NCI-H2107 (cell line): ENCODE measurements around the gene WDR75.
"Not testable (repeated sequence)": the region's sequence is repeated elsewhere in the genome, so short reads cannot be mapped to it uniquely, and the experiment has no call there.

Experiments
- DNase-seq: peaks from one replicate; lab custom pipeline; 2025; lab: John Stamatoyannopoulos, UW

The WDR75 gene

DNA sequence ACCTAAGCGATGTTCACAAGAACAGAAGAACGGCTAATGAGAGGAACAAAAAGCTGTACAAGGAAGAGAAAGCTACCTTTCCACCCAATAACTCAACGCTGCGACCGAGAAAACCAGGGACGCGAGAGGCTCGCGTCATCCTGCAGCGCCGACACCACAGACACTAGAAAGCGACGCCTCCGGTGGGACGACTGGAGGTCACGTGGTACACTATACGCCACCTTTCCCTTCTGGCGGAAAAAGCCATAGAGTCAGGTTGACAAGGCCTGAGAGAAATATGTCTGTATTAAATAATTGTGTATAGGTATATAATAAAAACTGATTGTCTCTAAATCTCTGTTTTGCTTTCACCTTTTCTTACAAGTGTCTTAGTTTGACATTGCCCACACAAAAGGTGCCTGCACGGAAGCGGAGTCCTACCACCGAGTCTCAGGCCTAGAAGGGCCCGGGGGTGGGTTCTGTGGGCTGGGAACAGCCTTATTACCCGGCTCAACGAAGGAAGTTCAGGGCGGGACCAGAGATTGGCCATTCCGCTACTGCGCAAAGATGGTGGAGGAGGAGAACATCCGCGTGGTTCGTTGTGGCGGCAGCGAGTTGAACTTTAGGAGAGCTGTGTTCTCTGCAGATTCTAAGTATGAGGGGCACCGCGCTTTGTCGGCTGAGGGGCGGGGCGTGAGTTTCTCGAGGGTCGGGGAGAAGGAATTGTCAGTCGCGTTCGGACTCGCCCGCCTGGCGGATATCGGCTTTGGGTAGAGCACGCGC lies at the start of gene WDR75:
Gene WDR75 (plus strand): TSS at position 528 of the 762 bp plus-strand sequence. CDS start 19 bp downstream, at position 547.
- peak; percentile 76 for DNase-seq

DNA sequence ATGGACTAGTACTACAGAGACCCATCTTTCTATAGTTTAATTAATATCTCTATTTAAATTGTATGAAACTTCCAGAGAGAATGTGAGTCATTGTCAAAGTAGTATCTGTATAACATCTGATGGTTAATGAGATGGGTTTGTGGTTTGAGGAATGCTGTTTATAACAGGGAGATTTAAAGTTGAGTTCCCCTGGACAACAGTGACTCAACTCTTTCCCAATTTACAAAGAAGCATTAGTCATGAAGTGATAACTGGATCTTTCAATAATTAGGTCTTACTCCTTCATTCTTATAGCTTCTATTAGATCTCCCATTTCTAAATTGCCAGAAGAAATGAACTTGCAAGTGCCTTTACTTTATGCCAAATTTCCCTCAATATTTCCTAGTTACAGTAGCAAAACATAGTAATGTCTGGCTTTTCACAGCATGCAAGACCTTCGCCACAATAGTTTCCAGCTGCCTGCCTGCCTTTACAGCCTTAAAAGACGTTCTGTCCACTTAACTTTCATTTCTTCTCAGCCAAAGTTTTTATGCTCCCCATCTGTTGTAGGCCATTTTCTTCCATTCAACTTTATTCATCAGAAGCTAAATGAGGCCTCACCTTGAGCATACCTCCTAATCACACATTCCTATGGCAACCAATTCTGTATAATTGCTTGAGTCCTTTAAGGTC lies 47.7 kb upstream of the WDR75 start:
- no peak for DNase-seq

DNA sequence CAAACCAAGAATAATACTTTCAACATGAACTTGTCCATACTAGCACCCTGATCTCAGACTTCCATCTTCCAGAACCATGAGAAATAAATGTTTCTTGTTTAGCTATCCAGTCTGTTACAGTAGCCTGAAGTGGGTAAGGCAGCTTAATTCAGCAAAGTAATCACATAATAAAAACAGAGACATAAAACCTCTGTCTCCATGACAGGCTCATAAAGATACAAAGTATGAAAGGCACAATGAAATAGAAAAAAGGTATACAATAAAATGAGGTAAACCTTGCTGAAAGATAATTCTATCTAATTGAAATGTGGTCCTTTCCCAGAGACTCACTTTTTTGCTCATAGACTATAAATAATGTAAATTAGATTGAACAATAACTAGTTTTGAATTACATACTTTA lies 46.7 kb upstream of the WDR75 start:
- DNase-seq, result no peak

DNA sequence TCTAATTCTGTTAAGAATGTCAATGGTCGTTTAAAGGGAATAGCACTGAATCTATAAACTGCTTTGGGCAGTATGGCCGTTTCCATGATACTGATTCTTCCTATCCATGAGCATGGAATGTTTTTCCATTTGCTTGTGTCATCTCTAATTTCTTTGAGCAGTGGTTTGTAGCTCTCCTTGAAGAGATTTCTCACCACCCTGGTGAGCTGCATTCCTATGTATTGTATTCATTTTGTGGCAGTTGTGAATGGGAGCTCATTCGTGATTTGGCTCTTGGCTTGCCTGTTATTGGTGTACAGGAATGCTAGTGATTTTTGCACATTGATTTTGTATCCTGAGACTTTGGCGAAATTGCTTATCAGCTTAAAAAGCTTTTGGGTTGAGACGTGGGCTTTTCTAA lies 38.3 kb upstream of the WDR75 start:
- no peak for DNase-seq

DNA sequence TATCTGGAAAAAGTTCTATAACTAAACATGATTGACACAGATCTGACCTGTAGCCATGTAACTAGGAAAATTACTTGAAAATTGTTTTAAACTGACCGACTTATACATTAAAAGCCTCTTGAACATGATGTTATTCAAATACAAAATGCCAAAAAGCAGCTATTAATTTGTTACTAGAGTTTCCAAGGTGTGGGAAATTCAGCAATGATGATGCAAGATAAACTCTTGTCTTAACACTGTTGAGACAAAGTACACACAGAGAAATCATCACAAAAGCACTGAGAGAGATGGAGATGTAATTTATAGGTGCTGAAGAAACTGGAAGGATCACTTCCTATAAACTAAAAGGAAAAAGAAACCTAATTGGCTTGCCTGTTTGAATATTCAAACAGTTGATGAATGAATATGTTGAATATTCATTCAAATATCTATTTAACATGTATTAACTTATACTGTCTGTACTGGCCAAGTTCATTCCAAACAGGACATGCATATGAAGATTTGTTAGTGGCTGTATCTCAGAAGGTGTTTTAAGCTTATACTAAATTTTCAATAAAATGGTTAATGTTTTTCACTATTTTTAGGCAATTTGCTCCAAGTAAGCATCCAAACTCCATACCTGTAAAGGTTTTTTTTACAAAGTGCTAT lies 34.6 kb upstream of the WDR75 start:
- DNase-seq, result no peak

- DNase-seq, result no peak
Observed at GRCh38 chr2:189407281-189408209, 33.7 kb upstream of the WDR75 start.

DNA sequence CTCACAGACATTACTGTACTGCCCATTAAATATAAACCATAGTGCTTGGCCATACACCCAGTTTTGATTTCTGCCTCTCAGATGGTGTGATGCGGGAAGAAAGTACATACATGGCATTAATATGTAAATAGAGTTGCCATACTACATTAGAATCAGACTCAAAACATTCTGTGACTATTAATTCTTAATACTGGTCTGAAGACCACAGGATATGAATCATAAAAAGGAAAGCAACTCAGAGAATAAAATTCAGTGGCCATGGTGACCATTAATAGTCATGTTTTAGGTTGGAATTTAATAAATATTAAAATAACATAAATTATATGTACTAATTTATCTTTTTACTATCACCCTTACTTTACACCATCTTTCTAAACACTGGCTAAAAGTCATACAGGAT lies 33.0 kb upstream of the WDR75 start:
- no peak for DNase-seq

DNA sequence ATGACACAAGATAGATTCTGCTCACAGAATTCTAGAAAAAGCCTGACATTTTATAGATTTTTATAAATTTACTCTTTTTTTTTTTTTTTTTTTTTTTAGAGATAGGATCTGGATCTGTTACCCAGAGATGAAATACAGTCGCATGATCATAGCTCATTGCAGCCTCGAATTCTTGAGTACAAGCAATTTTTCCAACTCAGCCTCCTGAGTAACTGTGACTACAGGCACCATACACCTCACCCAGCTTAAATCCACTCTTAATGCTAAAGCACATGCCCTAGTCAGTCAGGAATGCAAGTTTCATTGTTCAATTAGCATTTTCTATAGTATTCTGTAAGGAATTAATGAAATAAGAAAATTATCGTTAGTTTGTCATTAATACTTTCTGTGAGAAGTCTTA lies 32.1 kb upstream of the WDR75 start:
- no peak for DNase-seq

DNA sequence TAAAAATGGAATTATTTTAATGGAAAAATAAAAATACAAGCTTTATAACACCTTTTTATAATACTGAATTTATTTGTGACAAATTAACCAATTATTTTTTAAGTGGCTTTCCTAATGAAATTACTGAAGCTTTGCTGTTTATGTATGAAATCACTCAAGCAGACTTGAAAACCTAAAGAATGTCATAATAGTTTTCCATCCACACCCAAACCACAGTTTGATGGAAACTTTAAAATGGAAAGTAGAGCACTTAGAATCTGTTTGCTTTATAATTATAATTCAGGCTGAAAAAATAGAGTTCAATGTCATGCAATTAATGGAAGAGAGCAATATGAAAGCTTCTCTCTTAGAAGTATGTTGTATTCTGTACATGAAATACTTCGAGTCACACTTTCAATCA lies 31.6 kb upstream of the WDR75 start:
- DNase-seq, result no peak

GRCh38 chr2:189411860-189412259 lies 29.4 kb upstream of the WDR75 start:
- DNase-seq, result no peak

GRCh38 chr2:189412330-189412953 lies 28.8 kb upstream of the WDR75 start:
- peak; percentile 9 for DNase-seq

- DNase-seq, result no peak
Observed at GRCh38 chr2:189413249-189413648, 28.0 kb upstream of the WDR75 start.

DNA sequence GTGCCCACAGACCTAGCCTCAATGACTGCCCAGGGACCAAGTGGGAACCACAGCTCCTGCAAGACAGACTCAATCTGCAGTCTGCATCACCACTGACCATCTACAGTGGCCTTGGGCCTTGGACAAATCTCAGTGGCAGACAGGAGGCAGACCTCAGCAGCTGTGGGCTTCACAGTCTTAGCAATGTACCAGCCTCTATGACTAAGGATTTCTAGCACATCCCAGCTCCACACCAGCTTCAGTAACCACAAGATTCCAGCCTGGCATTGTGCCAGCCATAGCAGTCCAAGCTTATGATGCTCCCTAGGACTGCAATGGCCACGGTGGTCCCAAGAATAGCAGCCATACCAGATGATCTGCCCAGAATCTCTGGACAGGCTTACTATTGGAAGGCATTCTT lies 19.6 kb upstream of the WDR75 start:
- DNase-seq, result no peak

GRCh38 chr2:189424961-189425360 lies 16.3 kb upstream of the WDR75 start:
- no peak for DNase-seq

DNA sequence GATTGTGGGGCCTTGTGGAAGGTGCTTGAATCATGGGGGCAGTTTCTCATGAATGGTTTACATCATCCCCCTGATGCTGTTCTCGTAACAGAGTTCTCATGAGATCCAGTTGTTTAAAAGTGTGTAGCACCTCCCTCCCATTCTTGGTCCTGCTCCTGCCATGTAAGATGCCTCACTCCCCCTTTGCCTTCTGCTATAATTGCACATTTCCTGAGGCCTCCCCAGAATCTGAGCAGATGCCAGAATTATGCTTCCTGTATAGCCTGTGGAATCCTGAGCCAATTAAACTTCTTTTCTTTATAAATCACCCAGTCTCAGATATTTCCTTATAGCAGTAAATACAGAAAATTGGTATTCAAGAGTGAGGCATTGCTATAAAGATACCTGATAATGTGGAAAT lies 15.6 kb upstream of the WDR75 start:
- no peak for DNase-seq

GRCh38 chr2:189426886-189427285 lies 14.4 kb upstream of the WDR75 start:
- no peak for DNase-seq

- DNase-seq, result no peak
Observed at GRCh38 chr2:189427872-189428271, 13.4 kb upstream of the WDR75 start.

DNA sequence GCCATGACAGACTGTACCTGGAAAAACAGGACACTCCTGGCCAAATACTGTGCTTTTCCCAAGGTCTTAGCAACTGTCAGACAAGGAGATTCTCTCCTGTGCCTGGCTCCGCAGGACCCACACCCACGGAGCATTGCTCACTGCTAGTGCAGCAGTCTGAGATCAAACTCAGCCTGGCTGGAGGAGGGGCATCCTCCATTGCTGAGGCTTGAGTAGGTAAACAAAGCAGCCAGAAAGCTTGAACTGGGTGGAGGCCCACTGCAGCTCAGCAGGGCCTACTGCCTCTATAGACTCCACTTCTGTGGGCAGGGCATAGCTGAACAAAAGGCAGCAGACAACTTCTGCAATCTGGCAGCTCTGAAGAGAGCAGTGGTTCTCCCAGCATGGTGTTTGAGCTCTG lies 10.8 kb upstream of the WDR75 start:
- DNase-seq, result not testable (repeated sequence)

GRCh38 chr2:189435803-189436202 lies 5.5 kb upstream of the WDR75 start:
- not testable (repeated sequence) for DNase-seq

DNA sequence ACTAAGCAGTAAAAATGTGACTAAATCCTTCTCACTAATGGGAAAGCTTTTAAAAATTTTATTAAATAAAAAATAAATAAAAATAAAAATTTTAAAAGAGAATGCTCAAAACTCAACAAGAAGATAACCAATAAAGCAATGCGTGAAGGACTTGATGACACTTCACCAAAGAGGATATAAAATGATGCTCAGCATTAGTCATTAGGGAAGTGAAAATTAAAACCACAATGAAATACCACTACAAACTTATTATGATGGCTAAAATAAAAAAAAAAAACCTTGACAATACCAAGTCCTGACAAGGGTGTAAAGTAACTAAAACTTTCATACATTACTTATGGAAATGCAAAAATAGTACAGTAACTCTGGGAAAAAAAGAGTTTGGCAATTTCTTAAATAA lies 3.3 kb upstream of the WDR75 start:
- no peak for DNase-seq

DNA sequence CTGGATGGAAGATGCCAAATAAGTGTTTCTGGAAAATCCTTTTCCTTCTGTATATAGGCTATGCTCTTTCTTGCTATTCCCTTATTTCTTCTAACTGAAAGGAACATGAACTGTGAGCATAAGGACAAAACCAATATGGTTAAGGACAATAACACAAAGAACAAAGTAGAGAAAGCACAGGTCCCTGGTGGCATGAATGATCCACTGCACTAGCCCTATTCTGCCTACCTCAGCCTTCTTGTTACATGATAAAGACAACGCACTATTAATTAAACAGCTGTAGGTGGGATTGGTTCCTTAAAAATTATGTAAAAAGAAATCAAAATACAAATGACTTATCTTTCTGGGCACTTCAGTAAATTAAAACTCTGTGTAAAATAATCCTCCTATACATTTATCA lies 1.9 kb upstream of the WDR75 start:
- no peak for DNase-seq

- DNase-seq, result no peak
Observed at GRCh38 chr2:189440644-189440946, 679 bp upstream of the WDR75 start.
